CD8-positive, alpha-beta memory T cell (primary cell): ENCODE results near the gene NRGN. TPM values are rescaled to one million over a fixed set of nuclear protein-coding genes. Genes with fewer than 3 reads are reported as not detected.
A peak's percentile ranks its signal among the peaks of the same experiment; 100 is the strongest.

ENCODE experiments used
- CTCF ChIA-PET: fragments of 350-600 bp; sonication (Branson Sonifier 250); formaldehyde crosslinking; loops from one replicate; lab custom pipeline; 2021; ENCODE audit warnings: antibody characterized with exemption; lab: Charles Lee
- POLR2A ChIA-PET: fragments of 350-600 bp; sonication (Branson Sonifier 250); formaldehyde crosslinking; loops from one replicate; lab custom pipeline; 2021; ENCODE audit warnings: antibody characterized with exemption; lab: Charles Lee
- DNase-seq, 5 donors: peaks; one replicate each; pipeline versions ENCODE4 v3.0.0 to v3.0.0-alpha.2; 2020 to 2022; ENCODE audit warnings: mixed read lengths in 1 of 5
- H3K27ac ChIP-seq: one replicate; pipeline ENCODE4 v1.7.0; 2013; ENCODE audit warnings: low read depth, mild to moderate bottlenecking, low read length, moderate library complexity
- H3K27me3 ChIP-seq: 2 replicates; pipeline ENCODE4 v1.7.0; 2013; ENCODE audit warnings: low read length, mild to moderate bottlenecking; ENCODE audit not compliant: insufficient read depth, poor library complexity, severe bottlenecking
- H3K36me3 ChIP-seq: 2 replicates; pipeline ENCODE4 v1.7.0; 2013; ENCODE audit warnings: mild to moderate bottlenecking, low read length, moderate library complexity; ENCODE audit not compliant: insufficient read depth
- H3K4me1 ChIP-seq: 2 replicates; pipeline ENCODE4 v1.7.0; 2013; ENCODE audit warnings: mild to moderate bottlenecking, low read length, moderate library complexity; ENCODE audit not compliant: insufficient read depth
- H3K4me3 ChIP-seq: 2 replicates; pipeline ENCODE4 v1.7.0; 2013; ENCODE audit warnings: mild to moderate bottlenecking, low read length
- H3K9me3 ChIP-seq: 2 replicates; pipeline ENCODE4 v1.7.0; 2013; ENCODE audit warnings: mild to moderate bottlenecking, low read length
- H3K27ac Mint-ChIP-seq, 8 donors: one replicate each; pipeline ENCODE4 v1.8.0; 2020 to 2021; ENCODE audit warnings: mixed read lengths in 8 of 8, mild to moderate bottlenecking in 6 of 8, inconsistent platforms in 3 of 8, moderate library complexity in 3 of 8
- H3K27me3 Mint-ChIP-seq, 2 donors: one replicate each; pipeline ENCODE4 v1.8.0; 2020 to 2021; ENCODE audit warnings: mixed read lengths in 2 of 2, mild to moderate bottlenecking in 1 of 2, moderate library complexity in 1 of 2
- H3K36me3 Mint-ChIP-seq, 3 donors: one replicate each; pipeline ENCODE4 v1.8.0; 2020 to 2021; ENCODE audit warnings: mixed read lengths in 3 of 3, inconsistent platforms in 1 of 3, mild to moderate bottlenecking in 1 of 3
- H3K4me1 Mint-ChIP-seq, 3 donors: one replicate each; pipeline ENCODE4 v1.8.0; 2020 to 2021; ENCODE audit warnings: mixed read lengths in 3 of 3, inconsistent platforms in 1 of 3, mild to moderate bottlenecking in 1 of 3
- H3K4me3 Mint-ChIP-seq, 7 donors: one replicate each; pipeline ENCODE4 v1.8.0; 2020 to 2021; ENCODE audit warnings: mixed read lengths in 7 of 7, mild to moderate bottlenecking in 6 of 7, moderate library complexity in 4 of 7, inconsistent platforms in 2 of 7
- H3K9me3 Mint-ChIP-seq, 5 donors: one replicate each; pipeline ENCODE4 v1.8.0; 2020 to 2022; ENCODE audit warnings: mixed read lengths in 5 of 5, mild to moderate bottlenecking in 3 of 5, moderate library complexity in 2 of 5, inconsistent platforms in 1 of 5
- polyA plus RNA-seq: library from polyadenylated mRNA; unstranded; fragments of 300-500 nt; fragmentation: Illumina TruSeq; gene quantifications from one replicate; pipeline ENCODE4 v1.2.3, GENCODE V29; 2021
- total RNA-seq, 2 experiments: library from RNA; stranded (reverse); gene quantifications; one replicate each; pipeline ENCODE4 v1.2.3, GENCODE V29; 2021

The NRGN gene
- total and polyA plus RNA-seq, 3 experiments from 2014 or later = 4.6 to 6.4 TPM; not detected in 1

- H3K27me3 ChIP-seq = no peaks in the 10 kb centered on the region
- peaks cover 0 to 6% (median 0%) of the 10 kb centered on the region in 3 donors for H3K36me3 Mint-ChIP-seq
- no peak overlapping the region for H3K4me3 ChIP-seq
- no peak overlapping the region for H3K27ac Mint-ChIP-seq
- no peaks in the 10 kb centered on the region for H3K36me3 ChIP-seq
- H3K9me3 ChIP-seq = no peaks in the 10 kb centered on the region
- H3K27ac ChIP-seq = no peak overlapping the region
- ChIA-PET CTCF (interaction anchor here (4.0 to 6.2 kb wide), 3 partner anchors 10 to 78 kb away, joined by 32 to 73 read pairs (median 41); partner anchors contain the start of gene ESAM), POLR2A (interaction anchor here (0.5 kb wide), 1 partner anchor 1522 kb away, joined by 3 read pairs; no protein-coding TSS in a partner anchor)
- peak overlapping the region in 4 of 7 donors; percentile 12 to 90 (median 56) for H3K4me3 Mint-ChIP-seq
- no peaks in the 10 kb centered on the region for H3K9me3 Mint-ChIP-seq
- H3K4me1 Mint-ChIP-seq = peaks cover 4 to 14% (median 7%) of the 10 kb centered on the region in 3 donors
- peaks cover 9% of the 10 kb centered on the region for H3K4me1 ChIP-seq
- DNase-seq = no peak
- H3K27me3 Mint-ChIP-seq = peaks cover 4 to 5% of the 10 kb centered on the region in 2 donors
Measured at GRCh38 chr11:124748100-124748418, 8.3 kb downstream of the NRGN start.

GRCh38 chr11:124748481-124749343 lies 9.0 kb downstream of the NRGN start:
- Histone ChIP-seq H3K27me3 (no peaks in the 10 kb centered on the region), H3K4me1 (peaks cover 9% of the 10 kb centered on the region), H3K36me3 (no peaks in the 10 kb centered on the region), H3K4me3 (no peak overlapping the region), H3K9me3 (no peaks in the 10 kb centered on the region), H3K27ac (no peak overlapping the region)
- no peak overlapping the region for H3K27ac Mint-ChIP-seq
- no peaks in the 10 kb centered on the region for H3K9me3 Mint-ChIP-seq
- peaks cover 4 to 5% of the 10 kb centered on the region in 2 donors for H3K27me3 Mint-ChIP-seq
- ChIA-PET CTCF (interaction anchor here (4.0 to 6.2 kb wide), 3 partner anchors 9 to 78 kb away, joined by 32 to 73 read pairs (median 41); partner anchors contain the start of gene ESAM), POLR2A (interaction anchor here (0.5 kb wide), 1 partner anchor 1521 kb away, joined by 3 read pairs; no protein-coding TSS in a partner anchor)
- H3K4me1 Mint-ChIP-seq = peaks cover 4 to 14% (median 7%) of the 10 kb centered on the region in 3 donors
- H3K4me3 Mint-ChIP-seq = peak overlapping the region in 4 of 7 donors; percentile 12 to 85 (median 48)
- H3K36me3 Mint-ChIP-seq = peaks cover 0 to 6% (median 0%) of the 10 kb centered on the region in 3 donors
- no peak for DNase-seq

DNA sequence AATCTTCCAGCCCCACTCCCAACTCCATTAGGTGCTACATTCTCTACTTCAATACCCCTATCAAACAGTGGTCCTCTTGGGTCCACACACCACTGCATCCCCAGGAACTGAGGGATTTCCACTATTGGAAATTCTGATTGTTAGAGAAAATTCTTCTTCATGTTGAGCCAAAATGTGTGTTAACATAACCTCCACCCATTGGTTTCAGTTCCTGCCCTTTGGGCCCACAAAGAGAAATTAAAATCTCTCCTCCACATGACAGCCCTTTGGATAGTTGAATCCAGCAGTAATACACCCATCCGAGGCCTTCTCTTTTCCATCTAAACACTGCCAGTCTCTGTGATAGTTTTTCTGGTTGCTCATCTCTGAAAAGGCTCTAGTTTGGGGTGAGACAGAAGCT lies 10.2 kb downstream of the NRGN start:
- ChIA-PET CTCF (interaction anchor here (6.2 kb wide), 1 partner anchor 8 kb away, joined by 41 read pairs; no protein-coding TSS in a partner anchor), POLR2A (no interaction called here)
- H3K36me3 Mint-ChIP-seq = peaks cover 0 to 6% (median 0%) of the 10 kb centered on the region in 3 donors
- Histone ChIP-seq H3K9me3 (no peaks in the 10 kb centered on the region), H3K36me3 (no peaks in the 10 kb centered on the region), H3K27ac (no peak overlapping the region), H3K27me3 (no peaks in the 10 kb centered on the region), H3K4me3 (no peak overlapping the region), H3K4me1 (peaks cover 9% of the 10 kb centered on the region)
- peak overlapping the region in 1 of 7 donors; percentile 38 for H3K4me3 Mint-ChIP-seq
- peaks cover 4 to 14% (median 7%) of the 10 kb centered on the region in 3 donors for H3K4me1 Mint-ChIP-seq
- no peak overlapping the region for H3K27ac Mint-ChIP-seq
- H3K9me3 Mint-ChIP-seq = no peaks in the 10 kb centered on the region
- no peak for DNase-seq
- peaks cover 4 to 7% of the 10 kb centered on the region in 2 donors for H3K27me3 Mint-ChIP-seq

DNA sequence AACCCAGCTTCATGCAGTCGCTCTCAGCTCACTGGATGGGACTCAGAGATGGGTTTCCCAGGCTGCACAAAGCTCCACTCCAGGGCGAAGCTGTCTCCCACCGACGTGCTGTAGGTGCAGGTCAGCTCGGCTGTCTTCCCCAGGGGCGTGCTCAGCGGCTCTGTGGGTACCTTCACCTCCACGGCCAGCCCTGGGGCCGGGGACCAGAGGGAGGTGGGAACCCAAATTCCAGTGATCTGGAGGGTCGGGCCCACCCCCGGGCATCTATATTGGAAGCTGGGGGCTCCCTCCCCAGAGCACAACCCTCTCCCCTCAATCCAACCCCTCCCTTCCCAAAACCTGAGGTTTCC lies 11.6 kb downstream of the NRGN start:
- DNase-seq = no peak
- Mint-ChIP-seq H3K4me3 (no peak overlapping the region), H3K4me1 (peaks cover 4 to 8% (median 4%) of the 10 kb centered on the region in 3 donors), H3K36me3 (peaks cover 0 to 5% (median 0%) of the 10 kb centered on the region in 3 donors), H3K27me3 (peaks cover 11 to 14% of the 10 kb centered on the region in 2 donors), H3K27ac (no peak overlapping the region), H3K9me3 (no peaks in the 10 kb centered on the region)
- Histone ChIP-seq H3K9me3 (no peaks in the 10 kb centered on the region), H3K27ac (no peak overlapping the region), H3K4me1 (peaks cover 5% of the 10 kb centered on the region), H3K4me3 (no peak overlapping the region), H3K36me3 (no peaks in the 10 kb centered on the region), H3K27me3 (no peaks in the 10 kb centered on the region)
- ChIA-PET POLR2A (no interaction called here), CTCF (interaction anchor here (1.1 to 2.3 kb wide), 2 partner anchors 11 to 82 kb away, joined by 3 to 10 read pairs; partner anchors contain the start of gene NRGN)

- Mint-ChIP-seq H3K9me3 (no peaks in the 10 kb centered on the region), H3K27ac (peak within 1 kb of the TSS in 3 of 8 donors; percentile 23 to 84 (median 48)), H3K4me1 (peaks cover 2 to 5% (median 4%) of the 10 kb centered on the region in 3 donors), H3K36me3 (no peaks in the 10 kb centered on the region), H3K4me3 (peak within 1 kb of the TSS in 2 of 7 donors; percentile 15 to 23), H3K27me3 (peaks cover 16 to 19% of the 10 kb centered on the region in 2 donors)
- H3K4me1 ChIP-seq = peaks cover 5% of the 10 kb centered on the region
- no peak for DNase-seq
- no peak within 1 kb of the TSS for H3K27ac ChIP-seq
- no peaks in the 10 kb centered on the region for H3K9me3 ChIP-seq
- ChIA-PET POLR2A (no interaction called here), CTCF (interaction anchor here (1.1 to 3.5 kb wide), 3 partner anchors 12 to 82 kb away, joined by 3 to 26 read pairs (median 10); partner anchors contain the start of genes ESAM and NRGN)
- H3K27me3 ChIP-seq = no peaks in the 10 kb centered on the region
- H3K4me3 ChIP-seq = no peak within 1 kb of the TSS
- no peaks in the 10 kb centered on the region for H3K36me3 ChIP-seq
Measured at GRCh38 chr11:124751741-124752470, 12.2 kb downstream of the NRGN start, which contains the start of gene VSIG2. Gene VSIG2 (minus strand): TSS chr11:124752255. CDS start chr11:124752137, 118 bp downstream.

- Mint-ChIP-seq H3K27ac (peak overlapping the region in 2 of 8 donors; percentile 23 to 48), H3K36me3 (no peaks in the 10 kb centered on the region), H3K4me1 (no peaks in the 10 kb centered on the region), H3K27me3 (peaks cover 23 to 26% of the 10 kb centered on the region in 2 donors), H3K9me3 (no peaks in the 10 kb centered on the region), H3K4me3 (peak overlapping the region in 2 of 7 donors; percentile 15 to 23)
- Histone ChIP-seq H3K27me3 (peaks cover 1% of the 10 kb centered on the region), H3K36me3 (no peaks in the 10 kb centered on the region), H3K4me3 (no peak overlapping the region), H3K9me3 (no peaks in the 10 kb centered on the region), H3K4me1 (no peaks in the 10 kb centered on the region), H3K27ac (no peak overlapping the region)
- ChIA-PET CTCF (interaction anchor here (0.5 to 3.5 kb wide), 6 partner anchors 11 to 83 kb away, joined by 3 to 26 read pairs (median 4); partner anchors contain the start of genes ESAM, NRGN, SIAE and SPA17), POLR2A (no interaction called here)
- DNase-seq = no peak
Measured at GRCh38 chr11:124752471-124753102, 12.8 kb downstream of the NRGN start.

- CTCF ChIA-PET = interaction anchor here (0.5 to 3.5 kb wide), 5 partner anchors 10 to 84 kb away, joined by 3 to 26 read pairs (median 4); partner anchors contain the start of genes ESAM, NRGN, SIAE and SPA17
- Histone ChIP-seq H3K36me3 (no peaks in the 10 kb centered on the region), H3K27ac (no peak overlapping the region), H3K27me3 (peaks cover 7% of the 10 kb centered on the region), H3K4me1 (peaks cover 2% of the 10 kb centered on the region), H3K4me3 (no peak overlapping the region), H3K9me3 (no peaks in the 10 kb centered on the region)
- no peaks in the 10 kb centered on the region for H3K36me3 Mint-ChIP-seq
- peaks cover under 1 to 2% (median 1%) of the 10 kb centered on the region in 3 donors for H3K4me1 Mint-ChIP-seq
- no peak for DNase-seq
- H3K9me3 Mint-ChIP-seq = no peaks in the 10 kb centered on the region
- POLR2A ChIA-PET = no interaction called here
- H3K4me3 Mint-ChIP-seq = no peak overlapping the region
- peaks cover 29% of the 10 kb centered on the region in 2 donors for H3K27me3 Mint-ChIP-seq
- no peak overlapping the region for H3K27ac Mint-ChIP-seq
Measured at GRCh38 chr11:124753205-124753604, 13.5 kb downstream of the NRGN start.
